Cerebellar nuclear complex (tissue), 1 donor: Measurements from ENCODE around the gene WDR35.
A peak's percentile ranks its signal among the peaks of the same experiment; 100 is the strongest.
"Not testable (repeated sequence)": the region's sequence is repeated elsewhere in the genome, so short reads cannot be mapped to it uniquely, and the experiment has no call there.

Experiments
- DNase-seq, 2 experiments: peaks; one replicate each; lab custom pipeline; 2025; lab: John Stamatoyannopoulos, UW

WDR35 gene

DNA sequence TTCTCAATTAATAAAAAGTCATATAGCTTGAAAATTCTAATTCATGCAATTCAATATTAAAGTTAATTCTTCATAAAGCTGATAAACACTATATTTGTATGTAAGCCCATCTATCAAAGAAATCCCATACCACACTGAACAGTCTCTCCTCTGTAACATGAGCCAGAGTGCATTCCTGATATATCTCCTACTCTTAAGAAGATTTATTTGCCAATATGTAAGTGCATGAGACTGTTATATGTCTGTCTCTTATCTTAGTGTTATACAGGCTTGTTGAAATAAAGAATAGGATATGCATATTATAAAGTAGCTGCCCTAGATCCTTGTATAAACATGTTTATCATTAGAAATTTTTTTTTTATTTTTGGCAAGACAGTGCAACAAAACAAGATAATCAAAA is 47.7 kb downstream of the WDR35 start:
- DNase-seq: no peak

DNA sequence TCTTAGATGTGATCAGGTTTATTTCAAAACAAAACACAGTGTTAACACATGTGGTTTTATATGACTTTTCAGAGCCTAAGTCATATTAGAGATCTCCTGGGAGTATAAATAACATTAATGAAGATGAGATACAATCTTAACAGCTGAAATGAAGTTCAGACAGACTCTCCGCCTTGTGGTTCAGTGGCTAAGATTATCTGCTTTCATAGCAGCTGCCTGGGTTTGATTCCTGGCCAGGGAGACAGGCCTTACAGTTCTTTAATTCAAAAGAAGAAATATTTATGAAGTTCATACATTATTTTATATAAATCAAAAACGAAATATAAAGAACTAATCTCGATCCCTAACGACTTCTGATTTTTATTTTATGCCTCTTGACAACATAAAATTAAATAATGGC is 52.9 kb downstream of the WDR35 start:
- no peak for DNase-seq

- DNase-seq: no peak
These were observed 53.7 kb downstream of the WDR35 start for GRCh38 chr2:19936203-19936602.

- no peak for DNase-seq
These were observed 56.4 kb downstream of the WDR35 start for GRCh38 chr2:19933351-19933981.

DNA sequence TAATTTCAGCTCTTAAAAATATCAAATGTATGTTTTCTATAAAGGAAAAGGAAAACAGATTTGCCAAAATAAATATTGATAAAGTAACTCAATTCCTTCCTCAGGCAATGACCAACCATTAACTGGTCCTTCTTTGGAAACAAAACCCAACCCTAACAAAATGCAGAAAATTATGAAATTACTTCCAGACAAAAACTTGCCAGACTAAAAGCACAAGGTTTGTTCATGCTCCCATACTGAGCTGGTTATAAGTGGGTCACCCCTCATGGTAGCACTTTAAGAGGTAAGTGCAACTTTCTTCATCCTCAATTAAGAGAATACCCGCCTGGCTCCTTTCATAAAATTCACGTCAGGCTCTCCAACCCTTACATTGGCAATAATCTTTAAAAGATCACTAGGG is 57.0 kb downstream of the WDR35 start:
- no peak for DNase-seq

GRCh38 chr2:19929226-19929625 is 60.7 kb downstream of the WDR35 start:
- no peak for DNase-seq

DNA sequence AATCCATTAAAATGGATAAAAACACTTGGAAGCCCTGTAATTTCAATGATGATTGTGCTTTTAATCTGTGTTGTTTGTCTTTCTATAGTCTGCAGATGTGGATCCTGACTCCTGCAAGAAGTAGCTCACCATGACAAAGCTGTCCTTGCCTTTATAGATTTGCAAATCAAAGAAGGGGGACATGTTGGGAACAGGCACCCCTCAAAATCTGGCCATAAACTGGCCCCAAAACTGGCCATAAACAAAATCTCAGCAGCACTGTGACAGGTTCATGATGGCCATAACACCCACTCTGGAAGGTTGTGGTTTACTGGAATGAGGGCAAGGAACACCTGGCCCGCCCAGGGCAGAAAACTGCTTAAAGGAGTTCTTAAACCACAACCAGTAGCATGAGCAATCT is 62.1 kb downstream of the WDR35 start:
- DNase-seq: not testable (repeated sequence)

- not testable (repeated sequence) for DNase-seq
These were observed 65.4 kb downstream of the WDR35 start for GRCh38 chr2:19924526-19924925.

GRCh38 chr2:19922188-19922587 is 67.7 kb downstream of the WDR35 start:
- not testable (repeated sequence) for DNase-seq

GRCh38 chr2:19916385-19916950 is 73.4 kb downstream of the WDR35 start:
- DNase-seq: no peak

GRCh38 chr2:19914266-19914975 is 75.5 kb downstream of the WDR35 start:
- DNase-seq: no peak

- DNase-seq: no peak
These were observed 77.9 kb downstream of the WDR35 start for GRCh38 chr2:19911808-19912509.

GRCh38 chr2:19902216-19902740 is 87.6 kb downstream of the WDR35 start:
- no peak for DNase-seq

DNA sequence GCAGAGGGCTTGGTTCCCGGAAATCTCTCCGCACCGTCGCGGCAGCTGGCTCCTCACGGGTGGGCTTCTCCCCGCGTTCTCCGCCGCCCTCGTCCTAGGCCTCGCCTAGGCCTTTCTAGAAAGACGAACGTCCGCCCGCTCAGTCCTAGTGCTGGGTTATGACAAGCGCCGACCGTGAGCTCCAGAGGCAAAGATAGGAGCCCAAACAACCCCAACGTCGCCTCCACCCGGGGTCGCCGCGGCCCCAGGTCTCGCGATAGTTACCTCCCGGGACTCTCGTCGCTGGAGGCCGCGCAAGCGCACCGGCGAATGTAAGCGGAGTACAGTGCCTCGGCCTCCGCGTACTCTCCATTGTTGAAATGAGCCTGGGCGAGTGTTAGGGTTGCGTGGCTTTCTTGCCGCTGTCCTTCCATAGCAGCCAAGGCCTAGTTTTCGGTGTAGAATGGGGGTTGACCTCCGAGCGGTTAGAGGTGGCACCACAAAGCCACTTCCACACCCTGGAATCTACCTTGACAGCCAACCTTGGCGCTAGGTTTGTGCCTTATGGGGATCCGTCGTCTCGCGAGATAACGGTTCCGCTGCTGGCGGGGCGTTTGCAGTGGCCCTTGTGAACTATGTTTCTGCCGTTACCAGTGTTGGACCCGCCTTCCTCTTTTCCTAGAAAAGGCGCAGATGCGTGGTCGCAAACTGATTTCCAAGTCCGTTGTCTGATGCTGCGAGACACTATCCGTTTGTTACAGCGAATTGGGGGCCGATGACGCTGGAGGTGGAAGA is 88.3 kb downstream of the WDR35 start, which contains the start of gene TTC32:
TTC32 (minus strand) TSS at position 542 of the 774 bp plus-strand sequence; CDS start at position 413, 129 bp downstream.
- DNase-seq: peak in 1 of 2 experiments; percentile 76

DNA sequence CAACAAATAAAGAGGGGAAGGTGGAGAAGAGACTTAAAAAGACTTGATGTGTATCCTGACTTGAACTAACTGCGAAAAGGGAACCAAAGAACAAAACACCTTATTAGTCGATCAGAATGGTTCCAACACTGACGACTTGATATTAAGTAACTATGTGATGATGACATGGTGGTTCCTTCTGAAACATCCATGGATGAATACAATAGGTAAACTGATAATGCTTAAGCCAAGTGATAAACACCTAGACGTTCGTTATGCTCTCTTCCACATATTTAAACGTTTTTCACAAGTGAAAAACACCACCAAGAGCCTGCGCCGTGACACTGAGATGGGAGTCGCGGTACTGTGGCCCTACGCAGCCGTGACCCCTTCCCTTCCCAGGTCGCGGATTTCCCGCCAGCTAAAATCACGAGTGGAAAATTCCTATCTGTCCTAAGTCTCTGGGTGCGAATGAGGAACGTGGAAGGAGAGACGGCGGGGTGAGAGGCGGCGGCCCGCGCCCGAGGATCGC is 88.9 kb downstream of the WDR35 start:
- no peak for DNase-seq

- DNase-seq: no peak
These were observed 89.6 kb downstream of the WDR35 start for GRCh38 chr2:19899985-19900930.

GRCh38 chr2:19898592-19899329 is 91.1 kb downstream of the WDR35 start:
- no peak for DNase-seq

DNA sequence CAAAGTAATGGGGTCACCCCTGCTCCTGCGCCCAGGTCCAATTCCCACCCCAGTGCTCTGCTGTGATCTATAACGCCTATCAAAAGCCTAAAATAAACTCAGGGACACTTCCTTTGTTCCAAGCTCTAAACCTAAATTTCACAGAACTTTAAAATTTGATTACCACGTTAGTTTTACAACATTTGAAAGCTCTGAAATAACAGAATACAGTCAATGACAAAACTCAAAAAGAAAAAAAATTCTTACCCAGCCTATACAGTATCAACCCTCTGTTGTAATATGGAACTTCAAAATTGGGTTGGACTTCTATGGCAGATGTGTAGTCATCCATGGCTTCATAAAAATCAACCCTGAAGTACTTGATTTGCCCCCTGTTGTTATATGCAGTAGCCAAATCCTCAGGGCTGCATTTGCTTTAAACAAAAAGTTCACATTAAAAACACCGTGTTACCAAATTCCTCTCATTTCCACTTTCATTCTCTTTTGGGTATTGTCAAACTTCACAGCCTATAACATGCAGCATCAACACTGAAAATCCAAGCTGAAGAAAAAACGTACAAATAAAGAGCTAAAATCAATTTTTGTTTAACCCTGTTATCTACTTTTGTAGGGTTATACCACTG is 92.2 kb downstream of the WDR35 start:
- DNase-seq: no peak

DNA sequence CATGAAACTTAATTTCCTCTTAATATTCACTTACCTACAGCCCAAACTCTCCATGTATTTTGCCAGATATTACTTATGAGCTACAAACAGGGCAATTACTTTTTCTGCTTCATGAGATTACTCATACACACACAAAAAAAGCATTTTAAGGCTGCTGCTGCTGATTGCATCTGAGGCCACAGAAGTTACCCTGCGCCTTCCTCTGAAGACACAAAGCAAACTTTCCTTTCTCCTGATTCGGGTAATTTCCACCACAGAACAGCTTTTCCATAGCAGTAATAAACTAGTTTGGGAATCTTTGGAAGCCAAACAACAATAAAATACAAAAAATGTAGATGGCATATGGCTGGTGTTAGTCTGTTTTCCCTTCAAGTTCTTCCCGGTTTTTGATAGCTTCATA is 94.4 kb downstream of the WDR35 start:
- DNase-seq: no peak
